H1 (cell line): ENCODE results near the gene PID1.

Source experiments
- CTCF ChIP-seq, 3 experiments: IDR thresholded peaks; 1 replicate in 2 of 3; 2 replicates in 1 of 3; pipeline versions ENCODE4 v1.5.1 to v1.6.1; 2011; ENCODE audit warnings: low read length in 3 of 3, mild to moderate bottlenecking in 3 of 3, inconsistent platforms in 2 of 3, low read depth in 1 of 3, moderate library complexity in 1 of 3; ENCODE audit not compliant: insufficient read depth in 1 of 3; ENCODE audit errors: control extremely low read depth in 1 of 3
- EP300 ChIP-seq, 2 experiments: IDR thresholded peaks; 1 replicate in 1 of 2; 2 replicates in 1 of 2; pipeline ENCODE4 v1.6.1; 2011 to 2012; ENCODE audit warnings: low read depth in 2 of 2, low read length in 2 of 2, mild to moderate bottlenecking in 2 of 2, borderline replicate concordance in 1 of 2, inconsistent platforms in 1 of 2, moderate library complexity in 1 of 2
- JUN ChIP-seq: IDR thresholded peaks from 2 replicates; pipeline ENCODE4 v1.6.1; 2011; ENCODE audit warnings: low read depth, mild to moderate bottlenecking, improper control_type of control experiment, low read length
- MAFK ChIP-seq: IDR thresholded peaks from 2 replicates; pipeline ENCODE4 v1.6.1; 2012; ENCODE audit warnings: low read depth, mild to moderate bottlenecking, improper control_type of control experiment, low read length
- MAX ChIP-seq: IDR thresholded peaks from 2 replicates; pipeline ENCODE4 v1.6.1; 2012; ENCODE audit warnings: inconsistent platforms
- NRF1 ChIP-seq: IDR thresholded peaks from 2 replicates; pipeline ENCODE4 v1.6.1; 2011; ENCODE audit warnings: mild to moderate bottlenecking, low read depth, low read length, improper control_type of control experiment
- POLR2AphosphoS5 ChIP-seq: IDR thresholded peaks from 2 replicates; pipeline ENCODE4 v1.6.1; 2011; ENCODE audit warnings: low read depth, low read length
- SIN3A ChIP-seq, 2 experiments: IDR thresholded peaks in 1 of 2; conservative IDR thresholded peaks in 1 of 2; 2 replicates each; pipeline ENCODE4 v1.6.1; 2011 to 2012; ENCODE audit warnings: low read length in 2 of 2, improper control_type of control experiment in 1 of 2, low read depth in 1 of 2, mild to moderate bottlenecking in 1 of 2
- TAF1 ChIP-seq: IDR thresholded peaks from 2 replicates; pipeline ENCODE4 v1.6.1; 2011; ENCODE audit warnings: mild to moderate bottlenecking, low read depth, low read length
- YY1 ChIP-seq: IDR thresholded peaks from 2 replicates; pipeline ENCODE4 v1.6.1; 2011; ENCODE audit warnings: low read depth, mild to moderate bottlenecking, low read length

GRCh38 chr2:229244975-229245374 is 26.1 kb downstream of the PID1 start:
- TF ChIP-seq TAF1 (no peak), POLR2AphosphoS5 (no peak), YY1 (no peak), CTCF (IDR thresholded peaks at IDR 0.05; ENCODE audit: control extremely low read depth in 1 of 3, insufficient read depth in 1 of 3, low read depth in 1 of 3, low read length in 3 of 3) (no peak), SIN3A (conservative IDR thresholded peaks at IDR 0.05 in 1 of 2, IDR thresholded peaks at IDR 0.05 in 1 of 2; ENCODE audit: low read depth in 1 of 2, low read length in 2 of 2) (no peak), NRF1 (no peak), JUN (no peak), MAFK (no peak), EP300 (IDR thresholded peaks at IDR 0.05; ENCODE audit: borderline replicate concordance in 1 of 2, low read depth in 2 of 2, low read length in 2 of 2) (no peak), MAX (peak; percentile 74)
